Fibroblast of lung (primary cell): ENCODE data around the gene KCNQ2. TPM values are rescaled to one million over a fixed set of nuclear protein-coding genes. Genes with fewer than 3 reads are reported as not detected.

Experiments used
- DNase-seq, 2 donors: peaks; one replicate each; pipeline versions ENCODE4 v3.0.0 to v3.0.0-alpha.2; 2010; ENCODE audit warnings: low read depth in 2 of 2
- H2AFZ ChIP-seq: 2 replicates; pipeline ENCODE4 v1.5.1; 2012; ENCODE audit warnings: low read length, control low read depth, inconsistent platforms
- H3K27ac ChIP-seq: 2 replicates; pipeline ENCODE4 v1.5.1; 2011; ENCODE audit warnings: low read length, control low read depth; ENCODE audit not compliant: insufficient read depth
- H3K27me3 ChIP-seq: 2 replicates; pipeline ENCODE4 v1.5.1; 2011; ENCODE audit warnings: mild to moderate bottlenecking, low read length; ENCODE audit not compliant: control insufficient read depth, insufficient read depth
- H3K36me3 ChIP-seq: 2 replicates; pipeline ENCODE4 v1.5.1; 2011; ENCODE audit warnings: low read length; ENCODE audit not compliant: control insufficient read depth, insufficient read depth
- H3K4me1 ChIP-seq: 2 replicates; pipeline ENCODE4 v1.5.1; 2011; ENCODE audit warnings: low read length; ENCODE audit not compliant: control insufficient read depth, insufficient read depth; ENCODE audit errors: extremely low read depth
- H3K4me2 ChIP-seq: 2 replicates; pipeline ENCODE4 v1.5.1; 2011; ENCODE audit warnings: low read length, control low read depth; ENCODE audit not compliant: insufficient read depth; ENCODE audit errors: extremely low read depth
- H3K4me3 ChIP-seq, 4 experiments: fragments of 200-600 bp in 1 of 4; sonication (generic) in 1 of 4; replicated peaks in 1 of 4; 2 replicates each; pipeline ENCODE4 v1.5.1; 2011 to 2016; ENCODE audit warnings: low read length in 4 of 4, low read depth in 3 of 4, mild to moderate bottlenecking in 3 of 4, control low read depth in 2 of 4, inconsistent platforms in 1 of 4, mixed read lengths in 1 of 4; ENCODE audit not compliant: insufficient read depth in 1 of 4; ENCODE audit errors: control extremely low read depth in 1 of 4
- H3K79me2 ChIP-seq: 2 replicates; pipeline ENCODE4 v1.5.1; 2012; ENCODE audit warnings: mild to moderate bottlenecking, low read length, inconsistent platforms; ENCODE audit not compliant: control insufficient read depth, insufficient read depth
- H3K9ac ChIP-seq: 2 replicates; pipeline ENCODE4 v1.5.1; 2011; ENCODE audit warnings: mild to moderate bottlenecking, low read length, control low read depth; ENCODE audit not compliant: insufficient read depth
- H3K9me3 ChIP-seq: 2 replicates; pipeline ENCODE4 v1.5.1; 2012; ENCODE audit warnings: low read depth, low read length; ENCODE audit not compliant: control insufficient read depth, insufficient read depth
- H4K20me1 ChIP-seq: 2 replicates; pipeline ENCODE4 v1.5.1; 2011; ENCODE audit warnings: low read length; ENCODE audit not compliant: control insufficient read depth, insufficient read depth; ENCODE audit errors: extremely low read depth
- CTCF ChIP-seq, 2 donors: IDR thresholded peaks in 1 of 2; conservative IDR thresholded peaks in 1 of 2; 1 replicate in 1 of 2; 2 replicates in 1 of 2; pipeline ENCODE4 v1.5.1; 2011 to 2012; ENCODE audit warnings: low read length in 2 of 2, control low read depth in 1 of 2, inconsistent platforms in 1 of 2, low read depth in 1 of 2, mild to moderate bottlenecking in 1 of 2
- EZH2 ChIP-seq: IDR thresholded peaks from 2 replicates; pipeline ENCODE4 v1.5.1; 2012; ENCODE audit warnings: low read length, control low read depth, mild to moderate bottlenecking; ENCODE audit errors: missing control alignments
- polyA plus RNA-seq, 2 donors: library from polyadenylated mRNA; depleted of rRNA in 1 of 2; stranded (reverse) in 1 of 2; unstranded in 1 of 2; fragments of >200 nt; gene quantifications; 2 replicates each; pipeline ENCODE4 v1.2.1, GENCODE V29; 2011 to 2012; ENCODE audit warnings: missing spikeins in 1 of 2
- total RNA-seq: library from RNA; depleted of rRNA; stranded (reverse); fragments of >200 nt; gene quantifications from 2 replicates; pipeline ENCODE4 v1.2.1, GENCODE V29; 2014

The KCNQ2 gene
- total and polyA plus RNA-seq, 2 donors (not counting 1 experiment from before 2014, with no cell fraction given) = not detected

- Histone ChIP-seq H4K20me1 (no peaks in the 10 kb centered on the region), H3K79me2 (no peaks in the 10 kb centered on the region), H3K27me3 (no peaks in the 10 kb centered on the region), H3K9ac (no peak overlapping the region), H3K27ac (no peak overlapping the region), H3K4me3 (no peak overlapping the region), H3K36me3 (no peaks in the 10 kb centered on the region), H2AFZ (no peak overlapping the region), H3K9me3 (no peaks in the 10 kb centered on the region), H3K4me1 (no peaks in the 10 kb centered on the region), H3K4me2 (no peak overlapping the region)
- no peak for TF ChIP-seq CTCF (conservative IDR thresholded peaks at IDR 0.05 in 1 of 2, IDR thresholded peaks at IDR 0.05 in 1 of 2; ENCODE audit: low read depth in 1 of 2, low read length in 2 of 2)
- no peak for TF ChIP-seq EZH2
- DNase-seq = no peak
Observed at GRCh38 chr20:63393566-63393965, 78.9 kb downstream of the KCNQ2 start.

- TF ChIP-seq EZH2 = no peak
- no peak for TF ChIP-seq CTCF (conservative IDR thresholded peaks at IDR 0.05 in 1 of 2, IDR thresholded peaks at IDR 0.05 in 1 of 2; ENCODE audit: low read depth in 1 of 2, low read length in 2 of 2)
- Histone ChIP-seq H3K79me2 (no peaks in the 10 kb centered on the region), H3K27ac (no peak overlapping the region)
Observed at GRCh38 chr20:63392465-63393365, 79.7 kb downstream of the KCNQ2 start.

GRCh38 chr20:63387917-63388316 lies 84.5 kb downstream of the KCNQ2 start:
- no peak overlapping the region for H3K9ac ChIP-seq
- no peaks in the 10 kb centered on the region for H4K20me1 ChIP-seq
- no peak overlapping the region for H3K4me2 ChIP-seq
- no peak for DNase-seq
- H3K9me3 ChIP-seq = peaks cover 4% of the 10 kb centered on the region
- no peak overlapping the region for H2AFZ ChIP-seq
- H3K27ac ChIP-seq = no peak overlapping the region
- H3K4me3 ChIP-seq = no peak overlapping the region
- no peaks in the 10 kb centered on the region for H3K4me1 ChIP-seq
- TF ChIP-seq CTCF (conservative IDR thresholded peaks at IDR 0.05 in 1 of 2, IDR thresholded peaks at IDR 0.05 in 1 of 2; ENCODE audit: low read depth in 1 of 2, low read length in 2 of 2) (no peak), EZH2 (no peak)
- no peaks in the 10 kb centered on the region for H3K36me3 ChIP-seq
- H3K79me2 ChIP-seq = no peaks in the 10 kb centered on the region
- H3K27me3 ChIP-seq = no peaks in the 10 kb centered on the region

More at GRCh38 chr20:63392465-63393365, 79.7 kb downstream of the KCNQ2 start:
- Histone ChIP-seq H3K27me3 (no peaks in the 10 kb centered on the region), H3K9me3 (peaks cover 2% of the 10 kb centered on the region), H3K4me1 (no peaks in the 10 kb centered on the region), H3K4me3 (no peak overlapping the region), H3K9ac (no peak overlapping the region), H2AFZ (no peak overlapping the region), H3K36me3 (no peaks in the 10 kb centered on the region), H4K20me1 (no peaks in the 10 kb centered on the region), H3K4me2 (no peak overlapping the region)
- DNase-seq = no peak
